H1 (cell line): ENCODE results near the gene GSK3B. TPM values are rescaled to one million over a fixed set of nuclear protein-coding genes. Genes with fewer than 3 reads are reported as not detected.

ENCODE experiments used
- BRCA1 ChIP-seq: IDR thresholded peaks from 2 replicates; pipeline ENCODE4 v1.6.1; 2012; ENCODE audit warnings: low read depth, low read length, improper control_type of control experiment
- CBX8 ChIP-seq: fragments of 300-800, 300-1000 bp; sonication (generic); IDR thresholded peaks from 2 replicates; pipeline ENCODE4 v1.7.1; 2016; ENCODE audit warnings: low read depth, low read length, borderline replicate concordance
- CHD2 ChIP-seq: IDR thresholded peaks from 2 replicates; pipeline ENCODE4 v1.6.1; 2012; ENCODE audit warnings: low read length, improper control_type of control experiment
- CTBP2 ChIP-seq: IDR thresholded peaks from 2 replicates; pipeline ENCODE4 v1.7.0; 2011; ENCODE audit warnings: borderline replicate concordance, mild to moderate bottlenecking, moderate library complexity, mixed read lengths, low read length; ENCODE audit not compliant: insufficient read depth, insufficient read length
- EGR1 ChIP-seq: IDR thresholded peaks from 2 replicates; pipeline ENCODE4 v1.6.1; 2011; ENCODE audit warnings: low read depth, low read length, borderline replicate concordance
- FOSL1 ChIP-seq: IDR thresholded peaks from 2 replicates; pipeline ENCODE4 v1.6.1; 2011; ENCODE audit warnings: mild to moderate bottlenecking, low read depth, low read length, moderate library complexity; ENCODE audit not compliant: insufficient read depth
- KDM1A ChIP-seq: fragments of 200-600, 300-600 bp; sonication (generic); IDR thresholded peaks from 2 replicates; pipeline ENCODE4 v1.7.1; 2016; ENCODE audit warnings: mild to moderate bottlenecking, low read length, borderline replicate concordance
- KDM4A ChIP-seq: IDR thresholded peaks from one replicate; pipeline ENCODE4 v1.7.1; 2012; ENCODE audit warnings: low read depth, mild to moderate bottlenecking, moderate library complexity, low read length, inconsistent platforms; ENCODE audit not compliant: severe bottlenecking
- NRF1 ChIP-seq: IDR thresholded peaks from 2 replicates; pipeline ENCODE4 v1.6.1; 2011; ENCODE audit warnings: mild to moderate bottlenecking, low read depth, low read length, improper control_type of control experiment
- POLR2AphosphoS5 ChIP-seq: IDR thresholded peaks from 2 replicates; pipeline ENCODE4 v1.6.1; 2011; ENCODE audit warnings: low read depth, low read length
- RBBP5 ChIP-seq: IDR thresholded peaks from 2 replicates; pipeline ENCODE4 v1.7.1; 2012; ENCODE audit warnings: low read depth, mild to moderate bottlenecking, inconsistent platforms, low read length, moderate library complexity, borderline replicate concordance
- RFX5 ChIP-seq: IDR thresholded peaks from 2 replicates; pipeline ENCODE4 v1.6.1; 2011; ENCODE audit warnings: low read depth, low read length, improper control_type of control experiment, borderline replicate concordance
- RNF2 ChIP-seq: fragments of 200-900, 300-1000 bp; sonication (generic); IDR thresholded peaks from 2 replicates; pipeline ENCODE4 v1.7.1; 2016; ENCODE audit warnings: borderline replicate concordance, low read depth, mild to moderate bottlenecking, antibody characterized with exemption, low read length; ENCODE audit not compliant: poor library complexity, severe bottlenecking; ENCODE audit errors: missing control alignments
- SIN3A ChIP-seq, 2 experiments: IDR thresholded peaks in 1 of 2; conservative IDR thresholded peaks in 1 of 2; 2 replicates each; pipeline ENCODE4 v1.6.1; 2011 to 2012; ENCODE audit warnings: low read length in 2 of 2, improper control_type of control experiment in 1 of 2, low read depth in 1 of 2, mild to moderate bottlenecking in 1 of 2
- SIRT6 ChIP-seq: IDR thresholded peaks from one replicate; pipeline ENCODE4 v1.7.1; 2012; ENCODE audit warnings: low read length, inconsistent platforms
- SIX5 ChIP-seq: IDR thresholded peaks from 2 replicates; pipeline ENCODE4 v1.6.1; 2011; ENCODE audit warnings: mild to moderate bottlenecking, low read depth, low read length
- SP2 ChIP-seq: IDR thresholded peaks from 2 replicates; pipeline ENCODE4 v1.6.1; 2012; ENCODE audit warnings: mild to moderate bottlenecking, low read length, inconsistent platforms
- SP4 ChIP-seq: IDR thresholded peaks from 2 replicates; pipeline ENCODE4 v1.6.1; 2012; ENCODE audit warnings: low read length, inconsistent platforms
- TAF1 ChIP-seq: IDR thresholded peaks from 2 replicates; pipeline ENCODE4 v1.6.1; 2011; ENCODE audit warnings: mild to moderate bottlenecking, low read depth, low read length
- TBP ChIP-seq: IDR thresholded peaks from 2 replicates; pipeline ENCODE4 v1.6.1; 2011; ENCODE audit warnings: low read depth, low read length, improper control_type of control experiment
- TCF12 ChIP-seq: IDR thresholded peaks from 2 replicates; pipeline ENCODE4 v1.6.1; 2011; ENCODE audit warnings: low read depth, mild to moderate bottlenecking, low read length
- TEAD4 ChIP-seq: IDR thresholded peaks from 2 replicates; pipeline ENCODE4 v1.6.1; 2012; ENCODE audit warnings: low read depth, low read length, inconsistent platforms, mixed read lengths
- polyA plus RNA-seq, 7 experiments: library from polyadenylated mRNA; depleted of rRNA in 3 of 7; stranded (reverse) in 5 of 7; unstranded in 2 of 7; fragments of >200 nt in 5 of 7; fragments of 200-250 nt in 2 of 7; gene quantifications; 1 replicate in 5 of 7; 2 replicates in 1 of 7; 4 replicates in 1 of 7; pipeline versions ENCODE4 v1.2.1 to v1.2.3, GENCODE V29; 2011 to 2013; ENCODE audit warnings: missing spikeins in 2 of 7, mixed read lengths in 2 of 7
- total RNA-seq: library from RNA; stranded (reverse); fragmentation: NEBNext Ultra II Directional; extraction: Animal tissue kit (Norgen Biotek cat#: 25700); gene quantifications from 2 replicates; pipeline ENCODE4 v1.2.1, GENCODE V29; 2021
- TF ChIP-seq, protein P1 (sequence below): IDR thresholded peaks from 2 replicates; pipeline ENCODE4 v1.6.1; 2011; ENCODE audit warnings: low read length, improper control_type of control experiment
- TF ChIP-seq, protein P2 (sequence below): IDR thresholded peaks from 2 replicates; pipeline ENCODE4 v1.6.1; 2012; ENCODE audit warnings: inconsistent platforms

Gene GSK3B
- total and polyA plus RNA-seq, 2 of the 8 experiments (the other 6 are each of a cell fraction or from before 2014, with no cell fraction given), result 24.2 to 50.7 TPM

DNA sequence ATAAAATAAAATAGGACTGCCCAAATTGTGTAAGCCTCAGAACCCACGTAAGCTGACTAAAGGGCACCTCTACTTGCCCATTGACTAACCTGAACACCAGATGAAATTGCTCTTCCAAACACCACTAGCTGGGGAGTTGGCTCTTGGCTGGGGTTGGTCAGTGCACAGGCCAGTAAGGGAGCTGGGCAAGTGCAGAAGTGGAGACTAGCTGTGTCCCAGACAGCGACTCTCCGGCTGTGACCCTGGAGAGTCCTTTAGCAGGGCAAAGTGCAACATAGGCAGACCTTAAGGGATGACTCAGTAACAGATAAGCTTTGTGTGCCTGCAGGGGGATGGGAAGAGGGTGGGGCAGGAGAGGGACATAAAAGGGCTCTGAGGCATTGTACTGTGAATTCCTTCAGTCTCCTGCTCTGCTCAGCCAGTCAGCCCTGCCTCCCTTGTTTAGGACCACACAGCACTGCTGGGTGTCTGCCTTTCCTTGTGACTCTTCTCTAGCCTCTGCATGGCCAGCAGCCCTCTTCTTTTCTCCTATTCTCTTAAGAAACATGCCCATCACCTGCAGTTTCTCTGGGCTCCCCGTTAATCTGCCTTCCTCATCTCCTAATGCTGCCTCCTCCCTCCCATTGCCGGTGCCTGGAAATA is 299.2 kb downstream of the GSK3B start (continued):
- no peak for TF ChIP-seq RNF2
- TF ChIP-seq CBX8, result no peak
- TF ChIP-seq NRF1, result no peak
- no peak for TF ChIP-seq SIRT6
- no peak for TF ChIP-seq TBP
- no peak for TF ChIP-seq RFX5
- TF ChIP-seq, protein P1, sequence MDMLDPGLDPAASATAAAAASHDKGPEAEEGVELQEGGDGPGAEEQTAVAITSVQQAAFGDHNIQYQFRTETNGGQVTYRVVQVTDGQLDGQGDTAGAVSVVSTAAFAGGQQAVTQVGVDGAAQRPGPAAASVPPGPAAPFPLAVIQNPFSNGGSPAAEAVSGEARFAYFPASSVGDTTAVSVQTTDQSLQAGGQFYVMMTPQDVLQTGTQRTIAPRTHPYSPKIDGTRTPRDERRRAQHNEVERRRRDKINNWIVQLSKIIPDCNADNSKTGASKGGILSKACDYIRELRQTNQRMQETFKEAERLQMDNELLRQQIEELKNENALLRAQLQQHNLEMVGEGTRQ, result no peak
- no peak for TF ChIP-seq KDM1A
- TF ChIP-seq SIN3A (conservative IDR thresholded peaks at IDR 0.05 in 1 of 2, IDR thresholded peaks at IDR 0.05 in 1 of 2; ENCODE audit: low read depth in 1 of 2, low read length in 2 of 2), result no peak
- TF ChIP-seq CHD2, result no peak
- peak; percentile 97 for TF ChIP-seq RBBP5
- no peak for TF ChIP-seq SIX5
- TF ChIP-seq CTBP2, result no peak
- TF ChIP-seq, protein P2, sequence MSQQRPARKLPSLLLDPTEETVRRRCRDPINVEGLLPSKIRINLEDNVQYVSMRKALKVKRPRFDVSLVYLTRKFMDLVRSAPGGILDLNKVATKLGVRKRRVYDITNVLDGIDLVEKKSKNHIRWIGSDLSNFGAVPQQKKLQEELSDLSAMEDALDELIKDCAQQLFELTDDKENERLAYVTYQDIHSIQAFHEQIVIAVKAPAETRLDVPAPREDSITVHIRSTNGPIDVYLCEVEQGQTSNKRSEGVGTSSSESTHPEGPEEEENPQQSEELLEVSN, result no peak
- TF ChIP-seq SP2, result no peak
- TF ChIP-seq TEAD4, result no peak
- TF ChIP-seq BRCA1, result no peak
- no peak for TF ChIP-seq TCF12
- TF ChIP-seq KDM4A, result no peak
- no peak for TF ChIP-seq EGR1
- TF ChIP-seq SP4, result no peak
- no peak for TF ChIP-seq TAF1
- TF ChIP-seq POLR2AphosphoS5, result no peak
- TF ChIP-seq FOSL1, result no peak
